Measurements from ENCODE around the gene GLT1D1. TPM values are rescaled to one million over a fixed set of nuclear protein-coding genes. Genes with fewer than 3 reads are reported as not detected.

Gene GLT1D1
- total and polyA plus RNA-seq, 2 experiments from 2014 or later, result 1.4 to 4.4 TPM

GRCh38 chr12:128986957-128987356, 133.7 kb downstream of the GLT1D1 start (continued):
- TF ChIP-seq ZNF462 (CRISPR knock-in tag; IDR thresholded peaks at IDR 0.05), result no peak

GRCh38 chr12:128989287-128989686, 136.0 kb downstream of the GLT1D1 start:
- no peaks in the 10 kb centered on the region for H3K9me2 ChIP-seq (ENCODE audit: insufficient read depth)
- H3K4me2 ChIP-seq, result no peak overlapping the region
- H3K27ac Mint-ChIP-seq, result no peak overlapping the region
- H3K9me3 Mint-ChIP-seq, result peaks cover 86% of the 10 kb centered on the region
- H3K4me3 Mint-ChIP-seq, result no peak overlapping the region
- no peak for DNase-seq (ENCODE audit: low spot score)
- H2AFZ ChIP-seq, result no peak overlapping the region
- no peaks in the 10 kb centered on the region for H3F3A ChIP-seq (replicated peaks; ENCODE audit: low read depth)
- H3K27me3 Mint-ChIP-seq (ENCODE audit: insufficient read depth, low read depth, poor library complexity), result peaks cover 5% of the 10 kb centered on the region
- H3K27ac ChIP-seq (ENCODE audit: low read depth), result no peak overlapping the region
- H4K20me1 ChIP-seq (replicated peaks; ENCODE audit: insufficient read depth), result no peaks in the 10 kb centered on the region
- H3K4me1 Mint-ChIP-seq, result no peaks in the 10 kb centered on the region
- H3K4me1 ChIP-seq (ENCODE audit: insufficient read depth), result no peaks in the 10 kb centered on the region
- peaks cover 48% of the 10 kb centered on the region for H3K36me3 Mint-ChIP-seq (ENCODE audit: low read depth)
- H3K79me2 ChIP-seq (replicated peaks; ENCODE audit: insufficient read depth), result no peaks in the 10 kb centered on the region
- H3K36me3 ChIP-seq (ENCODE audit: insufficient read depth), result no peaks in the 10 kb centered on the region
- H3K4me3 ChIP-seq, result no peak overlapping the region
- ATAC-seq, result no peak
- H3K27me3 ChIP-seq (ENCODE audit: insufficient read depth), result no peaks in the 10 kb centered on the region
- TF ChIP-seq ZNF114 (CRISPR knock-in tag; IDR thresholded peaks at IDR 0.05), result no peak
- TF ChIP-seq POLR2AphosphoS5 (IDR thresholded peaks at IDR 0.05; ENCODE audit: low read depth), result no peak
- TF ChIP-seq JUNB (IDR thresholded peaks at IDR 0.05; ENCODE audit: unreplicated experiment), result no peak
- no peak for TF ChIP-seq REST (IDR thresholded peaks at IDR 0.05; ENCODE audit: unreplicated experiment)
- no peak for TF ChIP-seq EZH2phosphoT487 (IDR thresholded peaks at IDR 0.05; ENCODE audit: unreplicated experiment)
- no peak for TF ChIP-seq ETS1 (IDR thresholded peaks at IDR 0.05)
- no peak for TF ChIP-seq CTCF (conservative IDR thresholded peaks at IDR 0.05; ENCODE audit: low read depth in 2 of 2)
